ENCODE results near the gene DLK2.

Gene DLK2

DNA sequence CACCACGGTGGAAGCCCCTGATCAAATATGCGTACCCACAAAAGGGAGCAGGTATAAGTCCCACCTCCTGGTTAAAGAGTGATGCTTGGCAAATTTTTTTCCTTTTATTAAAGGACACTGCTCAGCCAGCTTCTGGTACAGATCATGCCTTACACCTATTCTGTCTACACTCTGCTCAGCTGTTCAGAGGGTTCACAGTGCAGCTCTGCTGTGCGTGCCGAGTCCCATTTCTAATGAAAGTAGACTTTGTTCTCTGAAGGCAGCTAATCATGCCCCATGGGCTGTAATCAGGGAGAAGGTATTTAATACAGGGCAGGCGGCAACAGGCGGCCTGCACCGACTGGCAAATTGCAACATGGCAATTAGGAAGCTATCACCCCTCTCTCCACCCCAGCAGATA lies 38.5 kb upstream of the DLK2 start:
- peaks cover 17% of the 10 kb centered on the region for H3K36me3 ChIP-seq
- H3K9me3 ChIP-seq: no peaks in the 10 kb centered on the region
- TF ChIP-seq, protein P1, sequence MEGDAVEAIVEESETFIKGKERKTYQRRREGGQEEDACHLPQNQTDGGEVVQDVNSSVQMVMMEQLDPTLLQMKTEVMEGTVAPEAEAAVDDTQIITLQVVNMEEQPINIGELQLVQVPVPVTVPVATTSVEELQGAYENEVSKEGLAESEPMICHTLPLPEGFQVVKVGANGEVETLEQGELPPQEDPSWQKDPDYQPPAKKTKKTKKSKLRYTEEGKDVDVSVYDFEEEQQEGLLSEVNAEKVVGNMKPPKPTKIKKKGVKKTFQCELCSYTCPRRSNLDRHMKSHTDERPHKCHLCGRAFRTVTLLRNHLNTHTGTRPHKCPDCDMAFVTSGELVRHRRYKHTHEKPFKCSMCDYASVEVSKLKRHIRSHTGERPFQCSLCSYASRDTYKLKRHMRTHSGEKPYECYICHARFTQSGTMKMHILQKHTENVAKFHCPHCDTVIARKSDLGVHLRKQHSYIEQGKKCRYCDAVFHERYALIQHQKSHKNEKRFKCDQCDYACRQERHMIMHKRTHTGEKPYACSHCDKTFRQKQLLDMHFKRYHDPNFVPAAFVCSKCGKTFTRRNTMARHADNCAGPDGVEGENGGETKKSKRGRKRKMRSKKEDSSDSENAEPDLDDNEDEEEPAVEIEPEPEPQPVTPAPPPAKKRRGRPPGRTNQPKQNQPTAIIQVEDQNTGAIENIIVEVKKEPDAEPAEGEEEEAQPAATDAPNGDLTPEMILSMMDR (IDR thresholded peaks at IDR 0.05; ENCODE audit: low read depth, low read length): no peak
- no peaks in the 10 kb centered on the region for H3K27me3 ChIP-seq
- no peak overlapping the region for H3K4me3 ChIP-seq (ENCODE audit: low read depth, low read length)
- H3K4me1 ChIP-seq: peaks cover 14% of the 10 kb centered on the region
- DNase-seq: no peak

DNA sequence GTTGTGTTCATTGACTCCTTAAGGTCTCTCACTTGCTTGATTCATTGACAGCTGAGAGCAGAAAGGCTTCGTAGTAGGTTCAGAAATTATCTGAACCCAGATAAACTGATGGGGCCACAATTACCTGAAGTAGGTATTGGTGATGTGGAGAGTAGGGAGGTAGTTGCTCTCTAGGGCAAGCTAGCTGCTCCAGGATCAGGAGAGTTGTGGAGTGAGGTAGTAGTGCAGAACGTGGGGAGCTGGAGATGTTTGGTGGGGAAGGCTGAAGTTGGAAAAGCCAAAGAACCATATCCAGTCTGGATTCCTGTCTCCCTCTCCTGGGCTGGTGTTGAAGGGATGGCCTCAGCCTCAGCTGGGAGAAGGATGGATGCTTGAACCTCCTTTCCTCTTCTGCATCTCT lies 37.9 kb upstream of the DLK2 start:
- no peaks in the 10 kb centered on the region for H3K9me3 ChIP-seq
- TF ChIP-seq, protein P1 (IDR thresholded peaks at IDR 0.05; ENCODE audit: low read depth, low read length): no peak
- no peak for DNase-seq

DNA sequence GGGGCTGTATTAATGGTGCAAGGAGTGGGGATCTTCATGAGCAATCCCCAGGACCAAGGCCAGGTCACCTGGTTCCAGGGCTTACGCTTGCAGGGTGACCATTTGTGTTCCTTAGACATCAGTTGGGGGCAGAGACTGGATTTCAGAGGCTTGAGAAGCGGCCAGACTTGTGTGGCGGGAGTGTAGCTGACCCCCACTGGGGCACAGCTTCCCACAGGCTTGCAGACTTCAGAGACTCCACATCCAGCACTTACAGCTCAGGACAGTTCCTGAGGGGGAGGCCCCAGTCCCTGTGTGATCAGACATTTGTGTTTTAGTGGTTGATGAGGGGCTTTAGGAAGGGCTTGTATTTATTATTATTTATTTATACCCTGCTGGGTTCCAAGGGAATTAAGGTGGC lies 37.3 kb upstream of the DLK2 start:
- TF ChIP-seq, protein P1 (IDR thresholded peaks at IDR 0.05; ENCODE audit: low read depth, low read length): no peak
- DNase-seq: no peak
- Histone ChIP-seq H3K9me3 (no peaks in the 10 kb centered on the region), H3K27me3 (no peaks in the 10 kb centered on the region), H3K4me3 (ENCODE audit: low read depth, low read length) (no peak overlapping the region), H3K36me3 (peaks cover 10% of the 10 kb centered on the region), H3K4me1 (peaks cover 19% of the 10 kb centered on the region)

More for the DNA sequence above, 37.9 kb upstream of the DLK2 start:
- Histone ChIP-seq H3K36me3 (peaks cover 14% of the 10 kb centered on the region), H3K4me1 (peaks cover 19% of the 10 kb centered on the region), H3K4me3 (ENCODE audit: low read depth, low read length) (no peak overlapping the region), H3K27me3 (no peaks in the 10 kb centered on the region)

DNA sequence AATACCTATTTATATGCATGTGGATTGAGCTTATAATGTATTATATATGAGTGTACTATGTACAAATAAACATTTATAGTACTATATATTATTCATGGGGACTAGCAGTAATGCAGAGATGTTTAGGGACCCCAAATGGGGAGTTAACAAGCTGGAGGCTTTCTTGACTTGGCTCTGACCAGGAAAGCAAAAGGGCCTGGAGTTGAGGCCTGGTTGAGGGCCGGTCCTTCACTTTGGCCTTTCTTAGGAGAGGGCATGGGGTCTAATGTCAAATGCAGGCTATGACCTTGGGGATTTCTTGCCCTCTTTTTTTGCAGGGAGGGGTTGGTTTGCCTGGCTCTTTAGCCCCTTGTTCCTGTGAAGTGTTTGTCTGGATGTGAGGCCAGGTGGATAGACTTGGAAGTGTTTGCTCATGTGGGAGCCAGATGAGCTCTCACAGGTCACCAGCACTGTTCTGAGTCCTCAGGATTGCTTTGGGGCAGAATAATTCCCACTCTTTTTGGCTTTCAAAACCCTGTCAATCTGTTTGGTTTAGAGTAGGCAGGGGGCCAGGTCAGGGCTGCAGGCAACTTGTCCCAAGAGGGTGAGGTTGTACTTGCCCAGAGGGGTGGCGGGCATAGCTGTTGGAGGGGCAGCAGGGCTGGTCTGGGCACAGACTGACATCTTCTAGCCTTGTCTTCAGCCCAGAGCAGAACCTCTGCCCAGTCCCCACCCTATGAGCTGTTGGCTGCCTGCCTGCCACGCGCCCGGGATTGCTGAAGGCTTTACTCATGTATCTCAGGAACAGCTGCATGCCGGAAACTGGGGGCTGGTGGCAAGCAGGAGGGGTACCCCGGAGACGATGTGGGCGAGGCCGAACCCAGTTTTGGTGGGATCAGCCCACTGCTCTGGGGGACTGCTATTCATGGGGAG lies 36.7 kb upstream of the DLK2 start:
- Histone ChIP-seq H3K36me3 (peaks cover 7% of the 10 kb centered on the region), H3K9me3 (no peaks in the 10 kb centered on the region), H3K4me3 (ENCODE audit: low read depth, low read length) (no peak overlapping the region), H3K4me1 (peaks cover 19% of the 10 kb centered on the region), H3K27me3 (no peaks in the 10 kb centered on the region)
- no peak for DNase-seq
- TF ChIP-seq, protein P1 (IDR thresholded peaks at IDR 0.05; ENCODE audit: low read depth, low read length): no peak

DNA sequence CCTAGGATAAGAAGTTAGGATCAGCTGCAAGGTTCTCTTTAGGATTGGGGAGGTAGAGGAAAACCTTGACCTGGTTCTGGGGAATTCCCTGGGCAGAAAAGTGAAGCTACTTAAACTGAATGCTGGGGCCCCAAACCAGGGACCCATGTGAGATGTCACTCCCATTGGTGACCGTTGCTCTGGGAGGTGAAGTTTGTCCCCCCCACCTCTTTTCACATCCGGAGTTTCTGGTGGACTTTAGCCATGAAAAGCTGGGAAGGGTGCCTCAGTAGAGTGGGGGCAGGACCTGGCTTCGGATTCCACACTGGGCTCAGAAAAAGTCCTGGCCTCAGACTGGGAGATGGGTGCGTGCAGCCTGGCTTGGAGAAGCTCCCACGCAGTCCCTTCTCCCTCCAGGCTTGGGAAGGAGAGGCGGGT lies 35.2 kb upstream of the DLK2 start:
- peaks cover 7% of the 10 kb centered on the region for H3K36me3 ChIP-seq
- H3K9me3 ChIP-seq: no peaks in the 10 kb centered on the region
- H3K27me3 ChIP-seq: no peaks in the 10 kb centered on the region
- TF ChIP-seq, protein P1 (IDR thresholded peaks at IDR 0.05; ENCODE audit: low read depth, low read length): no peak
- peaks cover 19% of the 10 kb centered on the region for H3K4me1 ChIP-seq
- DNase-seq: no peak
- H3K4me3 ChIP-seq (ENCODE audit: low read depth, low read length): no peak overlapping the region

All from BE2C (cell line).